PFSK-1 (cell line): ENCODE measurements around the gene SUGP2.

Experiments
- FOXP2 ChIP-seq: optimal IDR thresholded peaks from 2 replicates; pipeline ENCODE3; 2011; ENCODE audit warnings: borderline replicate concordance, control low read depth, inconsistent platforms; ENCODE audit not compliant: insufficient read depth; ENCODE audit errors: extremely low read length, extremely low read depth
- POLR2AphosphoS5 ChIP-seq: IDR thresholded peaks from 2 replicates; pipeline ENCODE4 v1.6.1; 2012; ENCODE audit warnings: low read depth, mild to moderate bottlenecking, control low read depth, low read length, moderate library complexity
- REST ChIP-seq, 2 experiments: IDR thresholded peaks; 2 replicates each; pipeline versions ENCODE4 v1.6.1 to v1.8.0; 2011 to 2012; ENCODE audit warnings: low read depth in 2 of 2, low read length in 2 of 2, control low read depth in 1 of 2, inconsistent platforms in 1 of 2, mild to moderate bottlenecking in 1 of 2, moderate library complexity in 1 of 2; ENCODE audit not compliant: insufficient read depth in 1 of 2
- SIN3A ChIP-seq: IDR thresholded peaks from 2 replicates; pipeline ENCODE4 v1.6.1; 2012; ENCODE audit warnings: mild to moderate bottlenecking, low read length, moderate library complexity, borderline replicate concordance; ENCODE audit not compliant: insufficient read depth
- TAF1 ChIP-seq: IDR thresholded peaks from 2 replicates; pipeline ENCODE4 v1.6.1; 2012; ENCODE audit warnings: low read length, control low read depth, borderline replicate concordance; ENCODE audit not compliant: insufficient read depth

Gene SUGP2

GRCh38 chr19:18946918-18947317, 86.4 kb downstream of the SUGP2 start:
- TF ChIP-seq REST (IDR thresholded peaks at IDR 0.05; ENCODE audit: insufficient read depth in 1 of 2, low read depth in 2 of 2, low read length in 2 of 2) (no peak), TAF1 (no peak), SIN3A (no peak), POLR2AphosphoS5 (no peak)

GRCh38 chr19:18946335-18946734, 87.0 kb downstream of the SUGP2 start:
- TF ChIP-seq REST (IDR thresholded peaks at IDR 0.05; ENCODE audit: insufficient read depth in 1 of 2, low read depth in 2 of 2, low read length in 2 of 2) = no peak
- TF ChIP-seq TAF1 = no peak
- TF ChIP-seq FOXP2 = no peak
- TF ChIP-seq POLR2AphosphoS5 = no peak
- TF ChIP-seq SIN3A = no peak

- TF ChIP-seq SIN3A (no peak), TAF1 (no peak), POLR2AphosphoS5 (no peak), FOXP2 (no peak), REST (IDR thresholded peaks at IDR 0.05; ENCODE audit: insufficient read depth in 1 of 2, low read depth in 2 of 2, low read length in 2 of 2) (no peak)
Measured at GRCh38 chr19:18945297-18945696, 88.0 kb downstream of the SUGP2 start.

DNA sequence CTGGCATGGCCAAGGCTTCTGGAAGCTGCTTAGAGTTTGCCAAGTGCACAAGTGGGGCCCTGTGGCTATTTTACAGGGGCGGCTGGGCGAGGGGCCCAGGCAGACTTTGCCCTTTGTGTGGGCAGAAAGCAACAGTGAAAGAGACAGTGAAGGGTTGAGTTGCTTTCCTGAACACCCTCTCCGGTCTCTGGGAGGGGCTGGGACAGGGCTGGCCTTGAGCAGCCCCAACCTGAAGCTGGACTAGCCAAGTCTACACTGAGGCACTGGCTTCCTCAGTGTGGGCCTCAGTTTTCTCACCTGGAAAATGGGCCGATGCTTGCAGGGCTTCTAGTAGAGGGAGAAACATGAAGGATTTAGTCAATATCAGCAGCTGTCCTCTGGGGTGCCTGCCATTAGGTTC, 89.9 kb downstream of the SUGP2 start:
- TF ChIP-seq TAF1 = no peak
- TF ChIP-seq FOXP2 = no peak
- no peak for TF ChIP-seq POLR2AphosphoS5
- TF ChIP-seq REST (IDR thresholded peaks at IDR 0.05; ENCODE audit: insufficient read depth in 1 of 2, low read depth in 2 of 2, low read length in 2 of 2) = no peak
- no peak for TF ChIP-seq SIN3A

GRCh38 chr19:18942692-18943091, 90.6 kb downstream of the SUGP2 start:
- TF ChIP-seq REST (IDR thresholded peaks at IDR 0.05; ENCODE audit: insufficient read depth in 1 of 2, low read depth in 2 of 2, low read length in 2 of 2) = no peak
- no peak for TF ChIP-seq FOXP2
- TF ChIP-seq SIN3A = no peak
- no peak for TF ChIP-seq POLR2AphosphoS5
- no peak for TF ChIP-seq TAF1
